ENCODE data around the gene FNDC3B.

GRCh38 chr3:172342097-172342659 is 302.8 kb downstream of the FNDC3B start:
- TF ChIP-seq POLR2AphosphoS5 (IDR thresholded peaks at IDR 0.05; ENCODE audit: insufficient read depth in 1 of 2, low read depth in 1 of 2) (no peak), CTCF (IDR thresholded peaks at IDR 0.05) (no peak), POLR2A (IDR thresholded peaks at IDR 0.05) (no peak)

All from vagina (tissue), 2 donors.